IPS-15b (cell line): ENCODE results near the gene RRBP1.

Experiments used
- H3K27me3 ChIP-seq: one replicate; pipeline ENCODE4 v1.6.1; 2013; ENCODE audit warnings: low read length; ENCODE audit not compliant: control insufficient read depth, insufficient read depth
- H3K36me3 ChIP-seq: one replicate; pipeline ENCODE4 v1.6.1; 2013; ENCODE audit warnings: low read length; ENCODE audit not compliant: control insufficient read depth, insufficient read depth
- H3K4me1 ChIP-seq: one replicate; pipeline ENCODE4 v1.6.1; 2013; ENCODE audit warnings: mild to moderate bottlenecking, low read length; ENCODE audit not compliant: control insufficient read depth, insufficient read depth
- H3K4me3 ChIP-seq: one replicate; pipeline ENCODE4 v1.5.1; 2013; ENCODE audit warnings: low read depth, low read length
- H3K9ac ChIP-seq: one replicate; pipeline ENCODE4 v1.6.1; 2013; ENCODE audit warnings: low read depth, mild to moderate bottlenecking, low read length
- H3K9me3 ChIP-seq: one replicate; pipeline ENCODE4 v1.6.1; 2013; ENCODE audit warnings: mild to moderate bottlenecking, low read length; ENCODE audit not compliant: control insufficient read depth, insufficient read depth

Gene RRBP1

GRCh38 chr20:17648791-17649730 lies 33.0 kb downstream of the RRBP1 start:
- H3K9ac ChIP-seq: no peak overlapping the region
- no peaks in the 10 kb centered on the region for H3K4me1 ChIP-seq
- no peaks in the 10 kb centered on the region for H3K9me3 ChIP-seq

GRCh38 chr20:17648315-17648646 lies 33.8 kb downstream of the RRBP1 start:
- H3K36me3 ChIP-seq: no peaks in the 10 kb centered on the region
- H3K27me3 ChIP-seq: no peaks in the 10 kb centered on the region
- H3K4me3 ChIP-seq: no peak overlapping the region
- H3K9ac ChIP-seq: no peak overlapping the region
- no peaks in the 10 kb centered on the region for H3K4me1 ChIP-seq
- H3K9me3 ChIP-seq: no peaks in the 10 kb centered on the region

More at GRCh38 chr20:17648791-17649730, 33.0 kb downstream of the RRBP1 start:
- no peaks in the 10 kb centered on the region for H3K27me3 ChIP-seq
- H3K36me3 ChIP-seq: no peaks in the 10 kb centered on the region
- no peak overlapping the region for H3K4me3 ChIP-seq

GRCh38 chr20:17647391-17648314 lies 34.4 kb downstream of the RRBP1 start:
- Histone ChIP-seq H3K27me3 (no peaks in the 10 kb centered on the region), H3K36me3 (peaks cover 5% of the 10 kb centered on the region), H3K9ac (no peak overlapping the region), H3K9me3 (no peaks in the 10 kb centered on the region), H3K4me3 (no peak overlapping the region), H3K4me1 (no peaks in the 10 kb centered on the region)

DNA sequence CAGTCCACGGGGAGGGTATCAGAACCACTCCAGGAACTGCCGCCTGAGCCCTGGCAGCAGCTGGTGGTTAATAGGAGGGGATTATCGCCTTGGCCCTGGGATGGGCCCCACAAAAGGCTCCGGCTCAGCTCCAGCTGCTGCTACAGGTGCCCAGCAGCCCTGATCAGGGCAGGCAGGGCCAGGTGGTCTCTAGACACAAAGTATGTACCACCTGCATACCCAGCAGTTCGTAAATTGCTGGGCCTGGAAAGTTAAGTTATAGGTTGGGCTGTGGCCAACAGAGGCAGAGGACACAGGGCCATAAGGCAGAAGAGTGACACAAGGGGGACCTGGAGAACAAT lies 35.1 kb downstream of the RRBP1 start:
- H3K36me3 ChIP-seq: peaks cover 12% of the 10 kb centered on the region
- H3K9ac ChIP-seq: no peak overlapping the region
- H3K27me3 ChIP-seq: no peaks in the 10 kb centered on the region
- no peaks in the 10 kb centered on the region for H3K4me1 ChIP-seq
- no peak overlapping the region for H3K4me3 ChIP-seq
- H3K9me3 ChIP-seq: no peaks in the 10 kb centered on the region

GRCh38 chr20:17646209-17646960 lies 35.7 kb downstream of the RRBP1 start:
- no peaks in the 10 kb centered on the region for H3K4me1 ChIP-seq
- no peaks in the 10 kb centered on the region for H3K9me3 ChIP-seq
- no peak overlapping the region for H3K9ac ChIP-seq
- H3K4me3 ChIP-seq: no peak overlapping the region
- H3K27me3 ChIP-seq: no peaks in the 10 kb centered on the region
- peaks cover 17% of the 10 kb centered on the region for H3K36me3 ChIP-seq

- Histone ChIP-seq H3K27me3 (no peaks in the 10 kb centered on the region), H3K36me3 (peaks cover 24% of the 10 kb centered on the region), H3K4me1 (no peaks in the 10 kb centered on the region), H3K4me3 (no peak overlapping the region), H3K9me3 (no peaks in the 10 kb centered on the region), H3K9ac (no peak overlapping the region)
Observed at GRCh38 chr20:17645546-17646208, 36.4 kb downstream of the RRBP1 start.

- H3K4me3 ChIP-seq: no peak overlapping the region
- no peak overlapping the region for H3K9ac ChIP-seq
- no peaks in the 10 kb centered on the region for H3K4me1 ChIP-seq
- no peaks in the 10 kb centered on the region for H3K27me3 ChIP-seq
- peaks cover 31% of the 10 kb centered on the region for H3K36me3 ChIP-seq
- H3K9me3 ChIP-seq: no peaks in the 10 kb centered on the region
Observed at GRCh38 chr20:17645010-17645409, 37.0 kb downstream of the RRBP1 start.

DNA sequence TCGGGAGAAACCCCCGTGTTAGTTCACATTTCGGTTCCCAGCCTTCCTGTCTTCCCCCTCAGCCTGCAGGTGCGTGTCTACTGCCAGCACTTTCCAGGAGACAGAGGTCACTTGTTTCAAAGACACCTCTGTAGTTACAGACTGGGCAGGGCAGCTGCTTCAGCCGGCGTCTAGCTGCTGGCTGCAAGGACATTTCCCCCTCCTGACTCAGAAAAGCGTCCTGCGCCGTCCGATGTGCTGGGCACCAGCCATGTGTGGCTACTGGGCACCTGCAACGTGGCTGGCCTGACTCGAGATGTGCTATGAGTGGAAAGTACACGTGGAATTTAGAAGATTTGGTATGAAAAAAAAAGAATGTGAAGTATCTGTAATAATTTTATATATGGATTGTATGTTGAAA lies 37.6 kb downstream of the RRBP1 start:
- Histone ChIP-seq H3K9ac (no peak overlapping the region), H3K9me3 (no peaks in the 10 kb centered on the region), H3K4me1 (no peaks in the 10 kb centered on the region), H3K27me3 (no peaks in the 10 kb centered on the region), H3K36me3 (peaks cover 36% of the 10 kb centered on the region), H3K4me3 (no peak overlapping the region)

DNA sequence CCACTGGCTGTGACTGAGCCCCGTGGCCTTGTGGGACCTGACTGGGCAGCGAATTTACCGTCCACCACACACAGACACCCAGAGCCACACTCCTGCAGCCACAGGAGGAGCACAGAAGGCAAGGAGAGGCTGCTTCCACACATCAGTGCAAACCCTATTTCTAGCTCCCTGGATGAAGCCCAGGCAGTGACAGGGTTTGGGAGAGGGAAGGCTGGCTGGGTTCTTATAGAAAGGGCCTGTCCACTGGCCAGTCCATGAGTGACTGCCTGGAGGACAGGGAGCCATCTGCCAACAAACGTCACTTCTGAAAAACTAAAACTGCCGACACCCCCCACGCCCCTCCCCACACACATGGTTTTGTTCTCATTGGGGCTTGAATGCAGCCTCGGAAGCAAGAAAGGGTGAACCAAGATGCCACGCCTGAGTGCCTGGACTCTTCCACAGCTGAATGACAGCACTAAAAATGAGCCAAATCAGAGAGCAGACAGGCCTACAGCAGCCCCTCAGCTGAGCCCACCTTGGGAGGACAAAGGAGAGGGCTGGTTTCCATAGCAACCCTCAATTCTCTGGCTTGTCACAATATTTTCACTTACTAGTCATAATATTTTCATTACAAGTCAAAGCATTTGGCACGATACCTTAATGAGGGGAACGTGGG lies 38.4 kb downstream of the RRBP1 start:
- H3K27me3 ChIP-seq: no peaks in the 10 kb centered on the region
- no peak overlapping the region for H3K9ac ChIP-seq
- no peaks in the 10 kb centered on the region for H3K9me3 ChIP-seq
- no peak overlapping the region for H3K4me3 ChIP-seq
- H3K36me3 ChIP-seq: peaks cover 43% of the 10 kb centered on the region
- H3K4me1 ChIP-seq: no peaks in the 10 kb centered on the region

GRCh38 chr20:17642404-17643269 lies 39.4 kb downstream of the RRBP1 start:
- no peak overlapping the region for H3K9ac ChIP-seq
- no peaks in the 10 kb centered on the region for H3K9me3 ChIP-seq
- H3K27me3 ChIP-seq: no peaks in the 10 kb centered on the region
- H3K36me3 ChIP-seq: peaks cover 50% of the 10 kb centered on the region
- no peaks in the 10 kb centered on the region for H3K4me1 ChIP-seq
- H3K4me3 ChIP-seq: no peak overlapping the region
